Measurements from ENCODE around the gene SARDH.
"Not testable (repeated sequence)": the region's sequence is repeated elsewhere in the genome, so short reads cannot be mapped to it uniquely, and the experiment has no call there.

Gene SARDH

GRCh38 chr9:133775291-133775690, 37.1 kb upstream of the SARDH start:
- no peak for DNase-seq

GRCh38 chr9:133774799-133775198, 36.6 kb upstream of the SARDH start:
- no peak for DNase-seq

GRCh38 chr9:133773889-133774655, 35.9 kb upstream of the SARDH start:
- DNase-seq, result no peak

GRCh38 chr9:133772581-133772980, 34.4 kb upstream of the SARDH start:
- DNase-seq, result no peak

DNA sequence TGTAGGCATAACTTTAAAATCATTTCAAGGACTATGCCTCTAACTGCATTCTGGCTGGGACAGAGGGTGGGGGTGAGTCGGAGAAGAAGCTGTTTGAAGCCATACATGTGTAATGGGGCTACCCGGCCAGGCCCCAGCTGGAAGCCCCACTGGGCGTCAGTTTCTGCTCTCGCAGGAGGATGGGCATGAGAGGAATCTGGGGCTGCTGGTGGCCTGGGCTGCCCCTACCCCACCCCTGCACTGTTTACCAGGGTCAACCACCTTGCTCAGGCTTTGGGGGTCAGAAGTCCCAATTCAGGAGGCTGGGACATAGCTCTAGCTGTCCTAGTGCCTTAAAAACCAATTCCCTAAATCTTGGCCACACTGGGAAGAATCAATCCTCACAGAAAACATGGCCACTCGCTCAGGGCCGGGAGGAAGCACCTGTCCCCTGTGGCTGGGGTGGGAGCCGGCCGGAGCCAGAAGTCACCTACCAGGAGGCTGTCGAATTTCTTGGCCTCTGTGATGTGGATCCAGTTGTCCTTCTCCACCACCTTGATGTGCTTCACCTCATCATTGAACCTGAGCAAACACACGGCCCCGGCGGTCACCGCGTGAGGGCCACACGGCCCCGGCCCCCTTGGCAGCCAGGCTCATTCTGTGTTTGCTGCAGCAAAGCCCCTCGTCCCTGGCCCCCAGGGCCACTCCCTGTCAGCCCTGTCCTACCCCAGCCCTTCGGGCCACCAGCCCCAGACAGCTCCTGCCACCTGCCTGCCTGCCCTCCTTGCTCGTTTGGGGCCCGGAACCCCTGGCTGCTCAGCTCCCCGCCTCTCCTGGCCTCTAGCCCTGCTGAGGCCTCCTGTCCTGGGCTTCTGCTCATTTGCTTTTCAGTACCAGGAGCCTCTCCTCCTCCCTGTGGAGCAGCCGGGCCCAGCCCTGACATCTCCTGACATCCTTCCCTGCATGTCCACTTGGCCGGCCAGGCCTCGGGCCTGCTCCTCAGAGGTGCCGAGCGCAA, 33.6 kb upstream of the SARDH start:
- no peak for DNase-seq

GRCh38 chr9:133770076-133770777, 32.1 kb upstream of the SARDH start:
- DNase-seq, result no peak

DNA sequence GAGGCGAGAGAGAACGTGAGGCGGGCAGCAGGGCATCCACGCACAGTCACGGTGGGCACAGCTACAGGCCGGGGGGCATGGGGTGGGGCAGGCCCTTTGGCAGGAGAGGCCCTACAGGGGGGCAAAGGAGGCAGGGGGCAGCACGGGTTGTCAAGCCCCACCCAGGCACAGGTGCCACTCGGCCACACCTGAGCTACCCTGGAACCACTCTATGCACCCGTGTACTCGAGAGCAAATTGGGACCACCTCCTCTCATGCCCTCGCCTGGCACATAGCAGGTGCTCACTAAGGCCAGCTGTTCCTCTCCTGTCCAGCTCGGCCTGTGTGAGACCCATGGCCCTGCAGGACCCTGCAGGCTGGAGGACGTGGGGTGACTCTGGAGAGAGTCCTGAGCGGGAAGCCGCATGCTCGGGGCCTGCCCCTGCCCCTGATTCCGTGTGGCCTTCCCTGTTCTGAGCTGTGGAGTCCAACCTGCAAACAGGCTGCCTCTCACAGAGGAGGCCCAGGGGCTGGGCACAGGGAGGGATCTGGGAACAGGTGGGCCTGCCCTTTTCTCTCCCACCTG, 31.4 kb upstream of the SARDH start:
- DNase-seq, result no peak

- DNase-seq, result no peak
These were observed 30.8 kb upstream of the SARDH start for GRCh38 chr9:133768859-133769510.

DNA sequence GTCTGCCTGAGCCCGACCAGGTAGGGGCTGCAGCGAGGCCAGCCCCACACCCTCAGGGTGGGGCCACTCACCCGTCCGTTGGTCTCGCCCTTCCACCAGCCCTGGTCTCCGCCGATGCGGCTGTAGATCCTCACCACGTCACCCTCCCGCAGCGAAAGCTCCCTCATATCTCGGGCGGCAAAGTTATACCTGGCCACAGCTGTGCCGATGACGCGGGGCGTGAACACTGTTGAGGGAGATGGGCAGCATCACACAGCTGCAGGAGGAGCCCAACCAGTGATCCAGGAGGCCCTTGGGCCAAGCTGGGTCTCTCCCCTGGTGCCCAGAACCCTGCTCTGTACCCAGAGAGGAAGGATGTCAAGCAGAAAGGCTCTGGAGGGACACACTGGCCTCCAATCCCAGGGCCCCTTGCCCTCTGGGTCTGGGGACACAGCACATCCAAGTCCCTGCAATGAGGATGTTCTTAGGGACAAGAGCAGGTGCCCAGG, 30.3 kb upstream of the SARDH start:
- DNase-seq, result no peak

DNA sequence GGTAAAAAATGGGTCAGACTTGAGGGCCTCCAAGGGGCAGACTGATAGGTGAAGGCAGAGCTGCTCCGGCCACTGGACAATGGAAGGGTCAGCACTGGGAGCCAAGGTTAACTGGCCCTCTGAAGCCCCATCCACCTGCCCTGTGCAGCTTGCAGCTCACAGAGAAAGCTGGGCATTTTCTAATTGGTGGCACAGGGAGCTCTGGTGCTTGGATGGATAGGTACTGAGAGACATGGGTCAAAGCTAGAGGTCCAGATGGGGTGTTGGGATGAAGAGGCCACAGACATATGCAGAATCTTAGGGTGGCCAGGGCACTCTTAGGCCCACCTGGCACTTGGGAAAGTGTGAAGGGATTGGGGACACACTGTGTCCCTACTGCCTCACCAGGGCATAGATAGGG, 29.5 kb upstream of the SARDH start:
- no peak for DNase-seq

GRCh38 chr9:133767008-133767407, 28.9 kb upstream of the SARDH start:
- DNase-seq, result no peak

- not testable (repeated sequence) for DNase-seq
These were observed 28.1 kb upstream of the SARDH start for GRCh38 chr9:133766234-133766633.

- DNase-seq, result no peak
These were observed 25.4 kb upstream of the SARDH start for GRCh38 chr9:133763272-133764183.

- DNase-seq, result no peak
These were observed 24.5 kb upstream of the SARDH start for GRCh38 chr9:133762488-133763271.

- no peak for DNase-seq
These were observed 23.6 kb upstream of the SARDH start for GRCh38 chr9:133761641-133762248.

DNA sequence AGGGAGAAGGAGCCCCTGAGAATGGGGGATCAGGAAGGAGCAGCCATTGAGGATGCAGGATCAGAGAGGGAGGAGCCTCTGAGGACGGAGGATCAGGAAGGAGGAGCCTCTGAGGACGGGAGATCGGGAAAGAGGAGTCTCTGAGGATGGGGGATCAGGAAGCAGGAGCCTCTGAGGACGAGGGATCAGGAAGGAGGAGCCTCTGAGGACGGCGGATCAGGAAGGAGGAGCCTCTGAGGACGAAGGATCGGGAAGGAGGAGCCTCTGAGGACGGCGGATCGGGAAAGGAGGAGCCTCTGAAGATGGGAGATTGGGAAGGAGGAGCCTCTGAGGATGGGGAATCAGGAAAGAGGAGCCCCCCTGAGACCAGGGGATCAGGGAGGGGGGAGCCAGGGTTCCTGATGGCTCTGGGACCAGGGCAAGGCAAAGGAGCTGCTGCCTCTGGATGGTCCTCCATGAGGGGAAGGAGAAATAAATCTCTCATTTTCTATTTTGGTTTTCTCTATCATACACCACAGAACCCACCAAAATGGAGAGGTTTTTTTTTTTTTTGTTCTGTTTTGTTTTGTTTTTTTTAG, 22.6 kb upstream of the SARDH start:
- DNase-seq, result no peak

DNA sequence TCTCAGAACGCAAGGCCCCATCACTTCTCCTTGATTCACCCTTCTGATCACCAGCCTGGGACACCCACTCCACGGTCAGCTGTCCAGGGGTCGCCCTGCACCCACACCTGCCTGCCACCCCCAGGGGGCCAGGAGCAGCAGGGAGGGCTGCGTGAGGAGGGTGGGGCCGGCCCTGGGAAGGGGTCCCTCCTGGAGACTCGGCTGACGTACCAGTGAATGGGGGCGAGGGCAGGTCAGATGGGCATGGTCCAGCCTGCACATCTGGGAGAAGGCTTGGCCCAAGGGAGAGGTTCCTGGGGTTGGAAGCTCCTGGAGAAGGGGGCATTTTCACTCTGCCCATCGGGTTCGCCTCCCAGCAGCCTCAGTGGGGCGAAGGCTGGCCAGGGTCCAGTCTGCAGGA, 21.8 kb upstream of the SARDH start:
- no peak for DNase-seq

- no peak for DNase-seq
These were observed 21.2 kb upstream of the SARDH start for GRCh38 chr9:133759146-133759900.

GRCh38 chr9:133758228-133758627, 20.1 kb upstream of the SARDH start:
- no peak for DNase-seq

Data from GF-D8 (cell line).